ENCODE measurements around the gene TRAPPC6A.

Gene TRAPPC6A

DNA sequence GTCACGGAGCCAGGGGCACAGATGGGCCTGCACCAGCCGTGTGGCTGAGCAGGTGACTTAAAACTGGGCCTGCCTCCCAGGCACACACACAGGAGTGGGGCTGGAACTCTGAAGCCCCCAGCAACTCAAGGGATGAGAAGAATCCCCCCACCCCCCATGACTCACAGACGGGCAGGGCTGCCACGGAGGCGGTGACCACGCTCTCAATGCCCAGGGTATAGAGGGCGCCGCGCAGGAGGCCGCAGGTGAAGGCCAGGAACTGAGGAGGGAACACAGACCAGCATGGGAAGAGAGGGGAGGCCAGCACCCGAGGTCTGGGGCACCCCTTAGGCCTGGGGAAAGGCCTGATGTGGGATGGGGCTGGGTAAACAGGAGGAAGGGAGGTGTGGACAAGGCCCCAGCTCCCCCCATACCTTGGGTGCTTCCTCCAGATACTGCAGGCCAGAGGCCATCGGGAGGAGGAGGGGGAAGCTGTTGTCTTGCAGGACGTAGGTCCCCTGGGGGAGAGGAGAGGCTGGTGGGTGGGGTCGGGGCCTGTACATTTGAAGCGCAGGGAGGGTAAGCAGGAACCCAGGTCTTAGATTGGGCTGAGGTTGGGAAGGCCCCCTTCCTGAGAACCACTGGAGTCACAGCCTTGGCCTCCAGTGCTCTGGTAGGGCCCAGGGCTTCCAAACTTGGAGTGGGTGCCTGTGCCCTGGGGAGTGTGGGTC lies 14.1 kb downstream of the TRAPPC6A start:
- no peak for DNase-seq (ENCODE audit: low read depth in 2 of 2)

DNA sequence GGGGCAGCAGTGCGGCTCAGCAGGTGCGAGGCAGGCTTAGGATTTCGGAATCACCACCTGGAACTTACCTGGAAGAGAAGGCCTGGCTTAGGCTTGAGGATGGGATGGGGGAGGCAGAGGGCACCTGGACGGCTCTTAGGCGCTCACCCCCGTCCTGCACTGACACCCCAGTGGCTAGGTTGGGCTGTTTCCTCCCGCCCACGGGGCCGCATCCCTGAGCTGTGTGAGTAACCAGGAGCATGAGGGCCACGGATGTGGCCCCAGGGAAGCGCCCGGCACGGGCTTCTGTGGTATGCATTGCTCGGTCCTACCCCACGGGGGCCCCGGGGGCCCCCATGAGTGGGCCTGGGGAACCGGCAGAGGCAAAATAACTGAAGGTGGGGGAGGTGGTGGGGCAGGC lies 14.9 kb downstream of the TRAPPC6A start:
- DNase-seq (ENCODE audit: low read depth in 2 of 2) = no peak

DNA sequence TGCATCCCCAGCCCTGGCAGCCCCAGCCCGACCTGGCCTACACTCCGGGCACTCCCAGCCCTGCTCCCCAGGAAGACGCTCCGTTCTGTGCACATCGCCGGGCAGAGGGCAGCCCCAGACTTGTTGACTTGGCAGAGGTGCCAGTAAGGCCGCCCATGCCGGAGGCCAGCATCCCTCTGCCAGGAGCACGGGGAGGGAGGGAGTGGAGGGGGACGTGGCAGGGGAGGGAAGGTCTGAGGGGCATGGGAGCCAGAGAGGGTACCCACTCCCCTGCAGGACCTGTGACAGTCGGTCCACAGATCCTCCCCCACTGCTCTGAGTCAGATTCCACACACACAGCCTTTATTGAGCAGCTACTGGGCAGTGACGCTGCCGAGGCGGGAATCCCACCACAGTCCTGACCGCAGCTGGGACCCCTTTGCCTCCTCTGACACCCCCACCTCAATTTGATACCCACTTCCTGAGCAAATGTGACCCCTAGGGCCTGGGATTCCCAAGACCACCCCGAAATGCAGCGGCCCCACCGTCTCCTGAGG lies 15.4 kb downstream of the TRAPPC6A start:
- no peak for DNase-seq (ENCODE audit: low read depth in 2 of 2)

DNA sequence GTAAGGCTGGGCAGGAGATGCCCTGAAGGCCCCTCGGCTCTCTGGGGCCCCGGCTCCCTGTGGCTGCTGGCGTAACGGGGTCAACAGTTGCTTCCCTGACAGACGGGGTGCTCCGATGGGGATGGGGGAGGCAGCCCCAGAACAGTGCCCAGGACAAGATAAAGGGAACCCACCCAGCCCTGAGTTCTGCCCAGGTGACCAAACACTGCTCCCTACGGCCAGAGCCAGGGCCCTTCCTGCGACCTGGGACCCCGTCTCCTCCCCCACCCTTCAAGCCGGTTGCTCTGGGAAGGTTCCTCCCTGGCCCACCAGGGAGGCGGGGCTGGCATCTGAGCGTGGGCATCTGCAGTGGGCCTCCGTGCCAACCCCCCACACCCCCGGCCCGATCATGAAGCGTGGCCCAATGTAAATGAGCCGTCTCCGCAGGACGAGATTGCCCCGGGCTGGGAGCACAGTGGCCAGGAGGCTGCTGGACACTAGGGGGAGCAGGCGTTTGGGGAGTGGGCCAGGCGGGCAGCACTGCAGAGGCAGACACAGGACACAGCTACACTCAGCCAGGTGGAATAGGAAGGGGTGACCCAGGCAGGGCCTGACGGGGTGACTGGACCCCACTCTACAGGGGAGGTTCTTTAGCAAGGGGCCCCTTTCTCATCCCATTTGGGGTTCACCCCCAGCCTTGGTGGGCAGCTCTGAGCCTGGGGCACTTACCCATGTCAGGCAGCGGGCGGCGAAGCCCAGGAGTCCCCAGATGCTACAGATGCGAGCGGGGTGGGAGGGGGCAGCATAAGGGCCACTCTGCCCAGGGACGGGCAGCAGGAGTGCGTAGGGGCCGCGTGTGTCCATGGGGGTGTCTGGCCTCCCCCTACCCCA lies 16.1 kb downstream of the TRAPPC6A start:
- no peak for DNase-seq (ENCODE audit: low read depth in 2 of 2)

DNA sequence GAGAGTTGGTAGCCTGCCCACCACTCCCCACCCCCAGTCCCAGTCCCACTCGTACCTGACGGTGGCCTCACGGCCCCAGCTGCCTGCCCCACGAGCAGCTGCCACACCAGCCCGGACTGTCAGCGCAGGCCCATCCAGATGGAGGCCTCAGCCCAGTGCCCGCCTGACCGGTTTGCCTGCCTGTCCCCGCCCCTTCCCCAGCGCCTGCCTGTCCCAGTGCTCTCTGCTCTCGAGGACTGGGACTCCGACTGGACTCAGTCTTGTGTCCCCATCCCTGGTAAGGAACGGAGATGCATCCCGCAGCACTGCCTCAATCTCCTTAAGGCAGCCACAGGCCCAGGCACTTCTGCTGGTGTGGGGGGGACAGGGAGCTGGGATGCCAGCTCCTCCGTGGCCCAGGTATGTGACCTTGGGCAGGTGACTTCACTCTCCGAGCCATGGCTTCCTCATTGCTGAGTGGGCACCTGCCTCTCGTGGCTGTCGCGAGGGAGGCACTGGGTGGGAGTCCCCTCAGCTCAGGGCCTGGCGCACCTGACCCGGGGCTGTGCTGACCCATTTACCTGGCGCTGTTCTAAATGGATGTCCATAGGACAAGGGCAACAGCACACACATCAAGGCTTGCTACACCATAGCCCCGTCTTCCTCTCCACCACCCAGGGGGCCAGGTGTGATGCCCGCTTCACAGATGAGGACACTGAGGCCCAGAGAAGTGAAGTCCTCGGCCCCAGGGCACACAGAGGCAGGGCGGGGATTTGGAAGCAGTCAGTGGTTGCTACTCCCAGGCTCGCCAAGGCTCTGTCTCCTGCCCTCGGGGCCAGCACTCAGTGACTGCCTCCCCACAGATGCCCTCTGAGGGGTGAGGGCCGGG lies 16.9 kb downstream of the TRAPPC6A start, which contains the start of gene NKPD1:
Gene NKPD1, minus strand, starts transcription at position 113 of the 868 bp plus-strand sequence. CDS start 832 bp downstream, outside the sequence.
- no peak for DNase-seq (ENCODE audit: low read depth in 2 of 2)

DNA sequence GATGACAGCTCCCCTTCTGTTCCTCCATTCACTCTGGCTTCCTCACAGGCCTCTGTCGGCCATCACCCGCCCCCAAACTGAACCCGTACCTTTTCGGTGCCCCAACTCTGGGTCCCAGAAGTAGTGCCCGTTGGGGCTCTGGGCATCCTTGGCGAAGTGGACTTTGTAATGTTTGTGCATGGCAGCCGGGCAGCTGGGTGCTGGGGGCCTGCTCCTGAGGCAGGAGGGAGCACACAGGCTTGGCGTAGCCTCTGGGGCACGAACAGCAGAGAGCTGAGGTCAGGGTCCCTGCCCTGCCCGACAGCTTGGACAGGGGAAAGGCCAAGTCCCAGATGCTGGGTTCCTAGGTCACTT lies 18.1 kb downstream of the TRAPPC6A start:
- DNase-seq (ENCODE audit: low read depth in 2 of 2) = no peak

DNA sequence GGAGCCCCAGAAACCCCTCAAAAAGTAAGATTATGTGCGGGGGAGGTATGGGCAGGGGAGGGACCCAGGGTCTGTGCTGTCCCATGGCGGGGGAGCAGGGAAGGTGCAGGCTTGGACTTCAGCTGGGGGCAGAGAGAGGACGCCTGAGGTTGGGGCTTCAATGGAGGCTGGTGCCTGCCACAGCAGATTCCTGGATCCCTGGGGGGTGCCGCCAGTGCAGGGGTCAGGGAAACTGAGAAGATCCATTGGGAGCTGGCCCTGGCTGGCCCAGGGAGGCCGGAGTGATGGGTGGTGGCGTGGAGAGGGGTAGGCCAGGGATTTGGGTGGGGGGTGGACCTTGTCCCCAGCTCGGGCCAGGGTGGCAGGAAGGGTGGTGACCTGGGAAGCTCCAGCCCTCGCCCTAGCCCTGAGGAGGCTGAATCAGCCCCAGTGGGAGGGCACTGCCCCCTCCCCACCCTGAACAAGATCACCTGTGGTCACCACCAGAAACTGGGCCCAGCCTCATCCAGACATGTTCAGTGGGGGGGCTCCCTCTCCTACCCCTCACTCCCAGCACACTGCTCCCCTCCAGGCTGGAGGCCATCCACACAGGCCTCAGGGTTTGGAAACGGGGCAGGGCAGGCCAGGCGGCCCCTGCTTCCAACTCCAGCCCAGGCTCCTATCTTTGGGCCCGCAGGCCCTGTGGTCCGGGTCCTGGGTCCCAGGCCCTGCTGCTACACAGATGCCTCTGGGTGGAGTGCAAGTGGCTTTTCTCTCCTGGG lies 18.6 kb downstream of the TRAPPC6A start:
- no peak for DNase-seq (ENCODE audit: low read depth in 2 of 2)

DNA sequence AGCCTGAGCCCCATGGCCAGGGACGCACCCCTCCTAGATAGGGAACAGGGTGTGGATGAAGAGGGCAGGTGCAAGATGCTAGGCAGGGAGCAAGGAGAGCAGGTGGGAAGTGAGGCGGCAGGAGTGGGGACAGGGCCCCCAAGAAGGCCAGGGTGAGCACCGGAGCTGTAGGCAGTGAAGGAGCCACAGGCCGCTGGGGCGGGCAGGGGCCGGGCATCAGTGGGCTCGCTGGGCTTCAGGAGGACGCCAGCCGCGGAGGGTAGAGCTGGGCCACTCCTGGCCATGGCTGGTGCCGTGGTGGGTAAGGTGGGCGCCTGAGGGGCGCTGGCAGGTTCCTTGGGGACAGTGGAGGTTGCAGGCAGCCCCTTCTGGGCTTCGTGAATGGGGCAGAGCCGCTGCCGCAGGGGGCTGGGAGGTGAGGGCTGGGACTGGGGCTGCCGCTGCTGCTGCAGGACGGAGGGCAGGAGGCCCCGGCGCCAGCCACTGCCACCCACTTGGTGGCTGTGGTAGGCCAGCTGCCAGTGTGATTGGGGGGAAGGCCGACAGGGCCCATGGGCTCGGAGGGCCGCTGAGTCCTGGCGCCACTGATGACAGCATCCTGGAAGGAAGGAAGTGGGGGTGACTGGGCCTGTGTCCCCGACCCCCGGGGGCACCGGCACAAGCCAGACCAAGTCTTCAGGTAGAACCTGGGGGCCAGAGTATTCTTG lies 19.4 kb downstream of the TRAPPC6A start:
- no peak for DNase-seq (ENCODE audit: low read depth in 2 of 2)

DNA sequence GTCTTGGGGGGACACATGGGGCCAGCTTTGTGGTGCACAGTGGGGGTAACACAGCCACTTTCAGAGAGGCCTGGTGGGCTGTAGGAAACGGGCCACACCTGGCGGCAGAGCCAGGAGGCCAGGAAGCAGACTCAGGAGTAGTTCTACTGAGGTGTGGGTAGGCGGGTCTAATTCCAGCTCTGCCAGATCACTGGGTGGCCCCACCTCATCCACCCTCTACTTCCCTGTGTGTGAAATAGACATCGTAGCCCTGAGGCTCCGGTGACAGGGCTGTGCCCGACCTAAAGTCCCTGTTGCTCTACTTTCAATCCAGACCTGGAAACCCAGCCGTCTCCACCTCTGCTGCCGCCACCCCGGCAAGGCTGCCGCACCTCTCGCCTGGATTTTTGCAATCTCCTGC lies 21.3 kb downstream of the TRAPPC6A start:
- DNase-seq (ENCODE audit: low read depth in 2 of 2) = no peak

DNA sequence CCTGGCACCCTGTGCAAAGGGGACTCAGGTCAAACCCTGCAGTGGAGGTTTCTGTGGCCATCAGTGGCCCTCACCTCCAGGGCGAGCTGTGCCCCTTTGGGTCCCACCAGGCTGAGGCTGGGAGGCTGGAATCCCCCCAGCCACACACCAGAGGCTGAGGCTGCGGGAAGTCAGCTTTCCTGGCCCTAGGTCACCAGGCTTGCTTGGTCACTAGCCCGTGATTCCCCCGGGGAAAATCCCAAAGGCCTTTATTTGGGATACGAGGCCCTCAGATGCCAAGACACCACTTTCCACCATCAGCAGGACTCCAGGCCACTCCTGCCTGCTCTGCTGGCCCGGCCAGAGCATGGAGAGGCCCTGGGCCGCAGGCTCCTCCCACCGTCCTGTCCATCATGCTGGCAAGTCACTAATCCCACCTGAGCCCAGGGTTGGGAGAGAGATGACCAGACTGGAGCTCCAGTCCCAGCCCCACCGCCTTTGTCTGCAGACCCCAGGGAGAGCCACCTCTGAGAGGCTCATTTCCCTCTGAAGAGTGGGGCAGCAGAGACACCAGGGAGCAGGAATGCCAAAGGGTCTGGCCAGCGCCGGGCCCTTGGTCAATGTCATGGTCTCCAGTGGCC lies 21.9 kb downstream of the TRAPPC6A start:
- no peak for DNase-seq (ENCODE audit: low read depth in 2 of 2)

DNA sequence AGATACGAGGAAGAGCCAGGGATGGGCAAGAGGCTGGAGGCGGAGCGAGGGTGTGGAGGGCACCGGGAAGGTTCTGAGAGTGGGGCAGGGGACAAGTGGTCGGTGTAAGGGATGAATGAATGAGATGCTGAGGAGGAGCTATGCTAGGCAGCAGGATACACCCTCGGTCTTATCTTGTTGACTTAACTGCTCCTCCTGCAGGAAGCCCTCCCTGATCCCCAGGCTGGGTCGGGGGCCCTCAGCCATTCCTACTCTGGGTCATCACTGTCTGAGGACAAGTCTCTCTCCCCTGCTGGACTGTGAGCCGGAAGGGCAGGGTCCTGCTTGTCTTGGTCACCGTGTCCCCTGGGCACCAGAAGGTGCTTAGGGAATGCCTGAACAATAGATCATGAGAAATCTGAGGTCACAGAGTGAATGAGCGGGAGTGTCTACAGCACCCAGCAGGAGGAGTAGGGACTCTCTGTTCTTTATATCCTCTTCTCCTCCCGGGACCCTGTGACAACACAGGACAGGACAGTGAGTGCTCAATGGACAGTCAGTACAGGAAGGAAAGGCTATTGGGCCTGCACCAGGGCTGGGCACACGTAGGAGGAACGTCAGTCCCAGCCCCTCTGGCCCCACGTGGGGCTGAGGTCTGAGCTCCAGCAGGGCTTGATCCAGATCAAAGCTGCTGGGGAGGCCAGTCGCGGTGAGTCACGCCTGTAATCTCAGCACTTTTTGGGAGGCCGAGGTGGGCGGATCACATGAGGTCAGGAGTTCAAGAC lies 23.8 kb downstream of the TRAPPC6A start:
- no peak for DNase-seq (ENCODE audit: low read depth in 2 of 2)

DNA sequence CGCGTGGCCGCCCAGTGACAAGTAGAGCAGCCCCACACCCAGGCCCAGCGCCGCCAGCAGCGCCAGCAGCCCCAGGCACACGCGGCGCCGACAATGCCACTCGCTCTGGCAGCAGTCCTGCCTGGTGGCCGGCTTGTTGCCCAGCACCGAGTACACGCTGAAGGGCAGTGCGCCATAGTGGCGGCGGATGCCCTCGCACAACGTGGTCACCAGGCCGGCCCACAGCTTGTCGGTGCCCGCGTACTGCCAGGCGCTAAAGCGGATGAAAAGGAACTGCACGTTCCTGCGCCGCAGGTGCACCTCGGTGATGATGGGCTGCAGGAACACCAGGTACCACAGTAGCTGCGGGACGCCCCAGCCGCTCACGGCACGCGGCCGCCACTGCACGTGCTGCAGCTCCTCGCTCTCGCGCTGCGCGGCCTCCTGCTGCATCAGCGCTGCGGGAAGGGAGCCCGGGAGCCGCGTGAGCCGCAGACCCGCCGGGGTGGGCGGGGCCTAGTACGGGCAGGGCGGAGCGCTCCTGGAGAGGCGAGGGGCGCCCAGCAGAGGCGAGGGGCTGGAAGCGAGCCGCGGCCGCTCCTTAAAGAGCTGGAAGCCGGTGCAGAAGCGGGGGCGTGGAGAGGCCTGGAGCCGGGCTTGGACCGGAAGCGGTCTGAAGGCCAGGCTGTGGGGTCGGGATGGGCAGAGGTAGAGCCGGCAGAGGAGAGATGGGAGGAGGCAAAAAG lies 24.5 kb downstream of the TRAPPC6A start:
- peak in 1 of 2 donors; percentile 26 for DNase-seq (ENCODE audit: low read depth in 2 of 2)

DNA sequence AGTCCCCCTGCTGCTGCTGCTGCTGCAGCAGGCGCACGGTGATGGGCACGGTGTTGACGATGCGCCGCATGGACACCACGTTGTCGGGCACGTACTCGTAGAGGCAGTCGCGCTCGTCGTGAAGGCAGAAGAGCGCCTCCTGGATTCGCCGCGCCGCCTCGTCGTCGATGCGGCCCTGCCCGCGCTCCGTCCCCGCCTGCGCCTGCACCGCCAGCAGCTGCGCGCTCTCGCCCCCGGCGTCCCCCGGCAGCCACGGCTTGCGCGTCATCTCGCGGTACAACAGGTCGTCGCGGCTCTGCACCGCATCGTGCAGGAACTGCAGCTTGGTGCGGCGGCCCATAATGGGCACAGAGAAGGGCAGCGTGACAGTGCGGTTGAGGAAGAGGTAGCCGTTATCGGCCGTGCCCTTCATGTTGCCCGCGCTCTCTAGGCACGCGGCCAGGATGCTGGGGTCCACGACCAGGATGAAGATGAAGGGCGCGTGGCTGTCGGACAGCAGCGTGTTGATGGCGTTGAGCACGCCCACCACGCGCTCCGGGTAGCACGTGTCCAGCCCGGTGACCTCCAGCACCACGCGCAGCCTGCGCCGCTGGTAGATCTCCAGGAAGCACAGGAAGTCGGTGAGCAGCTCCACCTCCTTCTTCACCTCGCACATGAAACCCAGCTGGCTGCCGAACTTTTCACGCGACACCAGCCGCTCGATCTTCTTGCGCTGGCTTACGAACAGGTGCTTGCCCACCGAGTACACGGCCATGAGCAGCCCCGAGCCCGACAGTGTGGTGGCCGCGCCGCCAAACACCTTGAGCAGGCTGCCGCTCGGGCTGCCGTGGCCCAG lies 25.3 kb downstream of the TRAPPC6A start:
- peak in 1 of 2 donors; percentile 37 for DNase-seq (ENCODE audit: low read depth in 2 of 2)

DNA sequence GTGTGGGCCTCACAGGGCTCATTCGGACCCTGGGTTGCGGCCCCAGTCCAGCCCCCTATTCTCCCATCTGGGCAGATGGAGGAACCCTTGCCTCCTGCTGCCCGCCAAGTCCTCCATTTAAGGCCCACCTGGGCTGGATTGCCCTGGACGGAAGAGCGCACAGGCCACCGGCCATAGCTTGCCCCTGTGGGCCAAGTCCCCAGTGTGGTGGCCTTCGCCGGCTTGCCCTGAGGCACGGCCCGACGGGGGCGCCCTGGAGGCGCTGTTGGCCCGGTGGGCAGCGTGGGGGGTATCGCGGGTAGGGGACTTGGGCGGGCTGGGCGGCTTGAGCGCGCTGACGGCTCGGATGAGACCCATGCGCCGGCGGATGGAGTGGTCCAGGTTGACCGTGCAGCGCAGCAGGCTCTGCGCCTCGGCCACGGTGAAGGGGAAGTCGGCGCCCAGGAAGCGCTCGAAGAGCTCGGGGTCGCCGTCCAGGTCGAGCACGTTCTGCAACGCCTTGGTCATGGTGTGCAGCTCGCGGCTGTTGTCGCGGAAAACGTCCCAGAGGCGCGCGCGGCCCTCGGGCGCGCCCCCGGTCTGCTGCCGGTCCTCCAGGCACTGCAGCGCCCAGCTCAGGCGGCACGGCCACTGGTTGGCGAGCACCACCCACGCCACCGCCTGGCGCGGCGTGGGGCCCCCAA lies 26.1 kb downstream of the TRAPPC6A start:
- DNase-seq (ENCODE audit: low read depth in 2 of 2) = no peak

DNA sequence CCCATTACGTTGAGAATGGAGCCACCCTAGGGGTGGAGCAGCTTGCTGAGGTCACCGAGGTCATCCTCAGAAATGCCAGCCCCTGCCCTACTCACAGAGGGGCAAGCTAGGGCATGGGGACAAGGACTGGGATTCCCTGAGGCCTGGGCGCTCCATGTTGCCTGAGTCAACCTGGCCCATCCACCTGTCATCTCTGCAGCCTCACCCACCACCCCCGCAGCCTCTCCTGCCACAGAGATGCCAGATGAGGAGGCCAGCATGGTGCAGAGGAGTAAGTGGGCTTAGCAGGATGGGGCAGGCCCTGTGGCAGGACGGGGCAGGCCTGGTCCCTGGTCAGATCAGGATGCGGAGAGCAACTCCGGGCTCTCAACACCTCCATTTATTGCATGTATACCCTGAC lies 26.7 kb downstream of the TRAPPC6A start:
- no peak for DNase-seq (ENCODE audit: low read depth in 2 of 2)

DNA sequence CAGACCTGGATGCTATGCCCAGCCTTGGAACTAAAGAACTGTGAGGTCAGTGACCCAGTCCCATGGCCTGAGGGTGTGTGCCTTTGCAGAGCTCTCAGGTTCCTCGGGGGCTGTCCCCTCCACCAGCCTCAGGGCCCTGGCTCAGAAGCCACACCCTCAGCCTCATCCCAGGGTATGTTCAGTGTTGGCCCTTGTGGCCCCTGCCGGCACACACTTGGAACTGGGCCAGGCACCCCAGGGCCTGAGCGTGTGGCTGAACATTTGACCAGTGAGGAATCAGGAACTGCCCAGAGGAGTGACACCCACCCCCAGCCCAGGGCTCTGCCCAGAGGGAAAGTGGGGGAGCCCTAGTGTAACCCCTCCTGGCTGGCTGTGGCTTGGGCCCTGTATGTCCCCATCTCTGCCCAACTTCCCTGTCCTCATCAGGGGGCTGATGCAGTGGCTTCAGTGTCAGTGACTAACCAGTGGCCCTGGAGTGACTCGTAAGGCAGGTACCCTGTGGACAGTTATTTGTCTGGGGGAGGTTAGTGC lies 27.2 kb downstream of the TRAPPC6A start:
- no peak for DNase-seq (ENCODE audit: low read depth in 2 of 2)

DNA sequence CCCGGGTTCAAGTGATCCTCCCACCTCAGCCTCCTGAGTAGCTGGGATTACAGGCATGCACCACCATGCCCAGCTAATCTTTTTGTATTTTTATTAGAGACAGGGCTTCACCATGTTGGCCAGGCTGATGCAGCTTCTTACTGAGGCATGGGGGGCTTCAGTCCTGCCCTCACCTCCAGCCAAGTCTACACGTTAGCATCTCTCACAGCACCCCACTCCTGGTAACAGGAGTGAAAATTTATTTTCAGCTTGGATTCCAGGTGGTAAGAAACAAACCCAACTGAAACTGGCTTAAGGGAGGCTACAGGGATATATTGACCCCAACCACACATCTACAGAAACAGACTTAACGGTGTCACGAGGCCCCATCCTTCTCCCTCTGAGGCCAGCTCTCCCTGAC lies 27.9 kb downstream of the TRAPPC6A start:
- no peak for DNase-seq (ENCODE audit: low read depth in 2 of 2)
